ENCODE results near the gene PARD3B. TPM values are rescaled to one million over a fixed set of nuclear protein-coding genes. Genes with fewer than 3 reads are reported as not detected.

The PARD3B gene
- total and polyA plus RNA-seq, 9 donors = 6.4 to 15.3 (median 7.5) TPM

- no CpG with 5 or more reads among the region's 2 CpGs for WGBS (ENCODE audit: insufficient coverage)
Observed at GRCh38 chr2:205148755-205149154, 603.5 kb downstream of the PARD3B start.

GRCh38 chr2:205156457-205156856 lies 611.2 kb downstream of the PARD3B start:
- H3K27ac ChIP-seq (ENCODE audit: low read length) = no peak overlapping the region
- H3K4me3 ChIP-seq (ENCODE audit: low read length) = no peak overlapping the region
- H3K4me1 ChIP-seq (ENCODE audit: control insufficient read depth, insufficient read depth, low read length) = no peaks in the 10 kb centered on the region
- DNase-seq = no peak
- H3K27me3 ChIP-seq (ENCODE audit: control insufficient read depth, insufficient read depth, low read length) = no peaks in the 10 kb centered on the region
- H3K36me3 ChIP-seq (ENCODE audit: control insufficient read depth, insufficient read depth, low read length) = no peaks in the 10 kb centered on the region
- 100% methylated on average over 1 of the region's 1 CpG for WGBS (ENCODE audit: insufficient coverage)
- H3K9me3 ChIP-seq (replicated peaks; ENCODE audit: control insufficient read depth, low read depth, low read length) = no peaks in the 10 kb centered on the region

More at GRCh38 chr2:205148755-205149154, 603.5 kb downstream of the PARD3B start:
- Histone ChIP-seq H3K9me3 (replicated peaks; ENCODE audit: control insufficient read depth, low read depth, low read length) (no peaks in the 10 kb centered on the region), H3K4me3 (ENCODE audit: low read length) (no peak overlapping the region), H3K36me3 (ENCODE audit: control insufficient read depth, insufficient read depth, low read length) (no peaks in the 10 kb centered on the region), H3K27me3 (ENCODE audit: control insufficient read depth, insufficient read depth, low read length) (no peaks in the 10 kb centered on the region), H3K27ac (ENCODE audit: low read length) (no peak overlapping the region), H3K4me1 (ENCODE audit: control insufficient read depth, insufficient read depth, low read length) (no peaks in the 10 kb centered on the region)
- DNase-seq = peak; percentile 61

- Histone ChIP-seq H3K36me3 (ENCODE audit: control insufficient read depth, insufficient read depth, low read length) (no peaks in the 10 kb centered on the region), H3K27ac (ENCODE audit: low read length) (no peak overlapping the region), H3K9me3 (replicated peaks; ENCODE audit: control insufficient read depth, low read depth, low read length) (no peaks in the 10 kb centered on the region), H3K4me1 (ENCODE audit: control insufficient read depth, insufficient read depth, low read length) (no peaks in the 10 kb centered on the region), H3K27me3 (ENCODE audit: control insufficient read depth, insufficient read depth, low read length) (no peaks in the 10 kb centered on the region), H3K4me3 (ENCODE audit: low read length) (no peak overlapping the region)
- DNase-seq = no peak
- 91% methylated on average over 5 of the region's 6 CpGs for WGBS (ENCODE audit: insufficient coverage)
Observed at GRCh38 chr2:205158404-205158803, 613.1 kb downstream of the PARD3B start.

DNA sequence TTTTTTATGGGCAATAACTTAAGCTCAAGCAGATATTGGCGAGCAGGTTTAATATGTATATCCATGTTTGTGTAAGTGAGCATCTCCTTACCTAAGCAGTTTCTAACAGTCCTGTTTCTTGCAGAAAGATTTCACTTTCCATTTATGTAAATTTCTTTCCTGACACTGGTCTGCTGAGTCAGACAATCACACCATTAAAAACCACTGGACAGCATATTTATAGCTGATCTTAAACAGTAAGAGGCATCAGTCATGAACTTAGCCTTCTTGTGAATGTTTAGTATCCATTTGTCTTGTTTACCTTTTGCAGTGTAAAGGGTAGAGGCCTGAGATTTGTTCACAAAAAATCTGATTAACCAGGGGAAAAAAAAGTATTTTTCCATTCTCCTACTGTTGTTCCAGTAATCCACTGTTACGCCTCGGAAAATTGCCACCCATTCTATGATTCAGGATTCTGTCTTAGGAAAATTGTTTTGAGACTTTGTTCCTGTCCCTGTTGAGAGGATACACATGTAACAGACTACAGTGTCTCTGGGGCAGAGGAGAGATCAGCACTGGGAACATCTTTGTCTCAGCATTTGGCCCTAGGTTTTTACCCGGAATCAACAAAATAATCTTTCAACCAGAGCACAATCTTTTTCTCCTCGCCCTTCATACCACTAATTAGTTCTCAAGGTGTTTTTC lies 616.0 kb downstream of the PARD3B start:
- WGBS (ENCODE audit: insufficient coverage) = no CpG with 5 or more reads among the region's 5 CpGs
- no peaks in the 10 kb centered on the region for H3K36me3 ChIP-seq (ENCODE audit: control insufficient read depth, insufficient read depth, low read length)

DNA sequence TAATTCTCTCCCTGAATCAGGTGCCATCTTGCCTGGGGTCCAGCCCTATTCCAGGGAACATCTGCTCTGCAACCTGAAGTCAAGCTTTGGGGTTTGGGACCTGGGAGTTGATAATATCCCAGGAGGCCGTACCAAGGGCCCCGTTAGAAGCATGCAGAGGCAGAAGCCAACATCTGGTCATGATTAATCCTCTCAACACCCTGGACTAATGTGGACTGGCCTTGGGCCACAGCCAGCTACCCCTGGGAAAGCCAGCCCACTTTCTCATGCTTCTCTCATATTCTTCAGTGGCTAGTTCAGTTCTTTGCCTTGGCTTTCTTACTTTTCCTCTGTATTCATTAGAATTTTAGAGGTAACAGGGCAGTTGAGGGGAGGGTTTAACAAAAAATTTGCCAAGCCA lies 621.5 kb downstream of the PARD3B start:
- H3K9me3 ChIP-seq (replicated peaks; ENCODE audit: control insufficient read depth, low read depth, low read length) = no peaks in the 10 kb centered on the region
- no peaks in the 10 kb centered on the region for H3K4me1 ChIP-seq (ENCODE audit: control insufficient read depth, insufficient read depth, low read length)
- H3K36me3 ChIP-seq (ENCODE audit: control insufficient read depth, insufficient read depth, low read length) = no peaks in the 10 kb centered on the region
- 20% methylated on average over 1 of the region's 2 CpGs for WGBS (ENCODE audit: insufficient coverage)
- DNase-seq = peak; percentile 33
- H3K4me3 ChIP-seq (ENCODE audit: low read length) = no peak overlapping the region
- no peak overlapping the region for H3K27ac ChIP-seq (ENCODE audit: low read length)
- H3K27me3 ChIP-seq (ENCODE audit: control insufficient read depth, insufficient read depth, low read length) = no peaks in the 10 kb centered on the region

More for the DNA sequence above, 616.0 kb downstream of the PARD3B start:
- Histone ChIP-seq H3K9me3 (replicated peaks; ENCODE audit: control insufficient read depth, low read depth, low read length) (no peaks in the 10 kb centered on the region), H3K4me3 (ENCODE audit: low read length) (no peak overlapping the region), H3K4me1 (ENCODE audit: control insufficient read depth, insufficient read depth, low read length) (no peaks in the 10 kb centered on the region), H3K27ac (ENCODE audit: low read length) (no peak overlapping the region), H3K27me3 (ENCODE audit: control insufficient read depth, insufficient read depth, low read length) (no peaks in the 10 kb centered on the region)
- DNase-seq = no peak

GRCh38 chr2:205169012-205169411 lies 623.7 kb downstream of the PARD3B start:
- no peak overlapping the region for H3K4me3 ChIP-seq (ENCODE audit: low read length)
- WGBS (ENCODE audit: insufficient coverage) = no CpG with 5 or more reads among the region's 2 CpGs
- no peak for DNase-seq
- H3K4me1 ChIP-seq (ENCODE audit: control insufficient read depth, insufficient read depth, low read length) = no peaks in the 10 kb centered on the region
- H3K27ac ChIP-seq (ENCODE audit: low read length) = no peak overlapping the region
- no peaks in the 10 kb centered on the region for H3K27me3 ChIP-seq (ENCODE audit: control insufficient read depth, insufficient read depth, low read length)
- H3K36me3 ChIP-seq (ENCODE audit: control insufficient read depth, insufficient read depth, low read length) = no peaks in the 10 kb centered on the region
- H3K9me3 ChIP-seq (replicated peaks; ENCODE audit: control insufficient read depth, low read depth, low read length) = no peaks in the 10 kb centered on the region

GRCh38 chr2:205169464-205169863 lies 624.2 kb downstream of the PARD3B start:
- Histone ChIP-seq H3K36me3 (ENCODE audit: control insufficient read depth, insufficient read depth, low read length) (no peaks in the 10 kb centered on the region), H3K27ac (ENCODE audit: low read length) (no peak overlapping the region), H3K27me3 (ENCODE audit: control insufficient read depth, insufficient read depth, low read length) (no peaks in the 10 kb centered on the region), H3K4me3 (ENCODE audit: low read length) (no peak overlapping the region), H3K4me1 (ENCODE audit: control insufficient read depth, insufficient read depth, low read length) (no peaks in the 10 kb centered on the region), H3K9me3 (replicated peaks; ENCODE audit: control insufficient read depth, low read depth, low read length) (no peaks in the 10 kb centered on the region)
- WGBS (ENCODE audit: insufficient coverage) = 33% methylated on average over 1 of the region's 3 CpGs
- no peak for DNase-seq

DNA sequence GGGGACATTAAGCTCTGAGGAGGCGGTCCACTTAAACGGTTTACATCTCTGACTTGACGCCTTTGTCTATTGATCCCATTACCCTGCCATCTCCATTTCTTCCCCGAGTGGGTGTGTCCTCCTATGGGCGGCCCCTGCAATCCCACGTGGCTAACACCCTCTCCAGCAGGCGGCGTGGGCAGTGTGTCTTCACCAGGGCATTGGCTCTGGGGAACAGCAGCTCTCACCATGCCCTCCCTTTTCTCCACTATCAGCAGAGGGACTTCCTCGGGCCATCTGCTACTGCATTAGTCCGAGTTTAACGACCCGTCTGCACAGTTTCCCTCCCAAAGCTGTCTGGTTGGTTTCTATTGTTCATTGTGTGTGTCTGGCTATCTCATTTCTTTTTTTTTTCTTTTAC lies 625.1 kb downstream of the PARD3B start:
- Histone ChIP-seq H3K4me1 (ENCODE audit: control insufficient read depth, insufficient read depth, low read length) (no peaks in the 10 kb centered on the region), H3K36me3 (ENCODE audit: control insufficient read depth, insufficient read depth, low read length) (no peaks in the 10 kb centered on the region), H3K27me3 (ENCODE audit: control insufficient read depth, insufficient read depth, low read length) (no peaks in the 10 kb centered on the region), H3K9me3 (replicated peaks; ENCODE audit: control insufficient read depth, low read depth, low read length) (no peaks in the 10 kb centered on the region), H3K27ac (ENCODE audit: low read length) (no peak overlapping the region), H3K4me3 (ENCODE audit: low read length) (no peak overlapping the region)
- WGBS (ENCODE audit: insufficient coverage) = 67% methylated on average over 6 of the region's 12 CpGs
- DNase-seq = no peak

GRCh38 chr2:205171261-205171940 lies 626.1 kb downstream of the PARD3B start:
- Histone ChIP-seq H3K9me3 (replicated peaks; ENCODE audit: control insufficient read depth, low read depth, low read length) (no peaks in the 10 kb centered on the region), H3K4me3 (ENCODE audit: low read length) (no peak overlapping the region), H3K36me3 (ENCODE audit: control insufficient read depth, insufficient read depth, low read length) (no peaks in the 10 kb centered on the region), H3K27ac (ENCODE audit: low read length) (no peak overlapping the region), H3K4me1 (ENCODE audit: control insufficient read depth, insufficient read depth, low read length) (peaks cover 2% of the 10 kb centered on the region), H3K27me3 (ENCODE audit: control insufficient read depth, insufficient read depth, low read length) (no peaks in the 10 kb centered on the region)
- no peak for DNase-seq
- no CpG with 5 or more reads among the region's 4 CpGs for WGBS (ENCODE audit: insufficient coverage)

DNA sequence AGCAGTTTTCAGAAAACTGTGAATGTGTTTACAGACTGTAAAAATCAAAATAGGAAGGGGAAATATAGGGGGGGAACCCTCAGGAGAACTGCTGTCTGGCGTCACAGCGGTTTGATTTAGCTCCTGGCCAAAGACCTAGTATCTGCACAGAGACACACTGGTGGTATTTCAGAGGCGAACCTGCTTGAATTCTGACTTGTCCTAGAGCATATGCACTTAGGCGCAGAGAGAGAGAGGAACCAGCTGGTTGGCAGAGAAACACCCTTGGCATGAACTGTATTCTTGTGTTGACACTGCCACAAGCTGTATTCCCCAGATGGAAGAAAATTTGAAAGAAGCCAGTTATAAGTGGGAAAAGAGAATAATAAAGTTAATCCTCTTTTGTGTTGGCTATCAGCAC lies 630.6 kb downstream of the PARD3B start:
- Histone ChIP-seq H3K4me3 (ENCODE audit: low read length) (no peak overlapping the region), H3K36me3 (ENCODE audit: control insufficient read depth, insufficient read depth, low read length) (no peaks in the 10 kb centered on the region), H3K4me1 (ENCODE audit: control insufficient read depth, insufficient read depth, low read length) (peaks cover 2% of the 10 kb centered on the region), H3K9me3 (replicated peaks; ENCODE audit: control insufficient read depth, low read depth, low read length) (no peaks in the 10 kb centered on the region), H3K27ac (ENCODE audit: low read length) (peak overlapping the region; percentile 15), H3K27me3 (ENCODE audit: control insufficient read depth, insufficient read depth, low read length) (no peaks in the 10 kb centered on the region)
- DNase-seq = peak; percentile 63
- 60% methylated on average over 4 of the region's 4 CpGs for WGBS (ENCODE audit: insufficient coverage)
